ENCODE results near the gene SORCS2. TPM values are rescaled to one million over a fixed set of nuclear protein-coding genes. Genes with fewer than 3 reads are reported as not detected.

The SORCS2 gene
- total RNA-seq, 4 donors from 2014 or later, result 0.48 to 1.8 (median 0.68) TPM; not detected in 1

DNA sequence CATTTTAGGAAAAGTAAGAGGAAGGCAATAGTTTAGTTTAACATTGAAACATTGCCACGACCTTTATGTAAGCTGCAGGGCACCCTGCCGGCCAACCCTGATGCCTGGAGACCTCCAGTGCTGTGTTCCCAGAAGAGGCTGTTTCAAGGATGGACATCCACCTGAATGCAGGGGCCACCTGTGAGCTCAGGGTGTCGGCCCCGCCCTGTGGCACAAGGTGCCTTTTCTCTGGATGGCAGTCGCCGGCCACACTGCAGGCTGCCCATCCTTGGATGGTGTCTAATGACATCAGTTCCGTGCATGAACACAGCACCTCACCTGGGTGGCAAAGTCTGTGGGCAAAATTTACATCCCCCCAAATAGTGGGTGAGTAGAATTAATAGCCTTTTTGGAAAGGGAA is 567.3 kb downstream of the SORCS2 start:
- WGBS, 2 donors (ENCODE audit: low coverage in 1 of 2), result 88% methylated on average over 7 of the region's 7 CpGs; no CpG with 5 or more reads in 1 of the 2 donors
- TF ChIP-seq EP300 (IDR thresholded peaks at IDR 0.05; ENCODE audit: low read depth), result no peak
- TF ChIP-seq, protein P1, sequence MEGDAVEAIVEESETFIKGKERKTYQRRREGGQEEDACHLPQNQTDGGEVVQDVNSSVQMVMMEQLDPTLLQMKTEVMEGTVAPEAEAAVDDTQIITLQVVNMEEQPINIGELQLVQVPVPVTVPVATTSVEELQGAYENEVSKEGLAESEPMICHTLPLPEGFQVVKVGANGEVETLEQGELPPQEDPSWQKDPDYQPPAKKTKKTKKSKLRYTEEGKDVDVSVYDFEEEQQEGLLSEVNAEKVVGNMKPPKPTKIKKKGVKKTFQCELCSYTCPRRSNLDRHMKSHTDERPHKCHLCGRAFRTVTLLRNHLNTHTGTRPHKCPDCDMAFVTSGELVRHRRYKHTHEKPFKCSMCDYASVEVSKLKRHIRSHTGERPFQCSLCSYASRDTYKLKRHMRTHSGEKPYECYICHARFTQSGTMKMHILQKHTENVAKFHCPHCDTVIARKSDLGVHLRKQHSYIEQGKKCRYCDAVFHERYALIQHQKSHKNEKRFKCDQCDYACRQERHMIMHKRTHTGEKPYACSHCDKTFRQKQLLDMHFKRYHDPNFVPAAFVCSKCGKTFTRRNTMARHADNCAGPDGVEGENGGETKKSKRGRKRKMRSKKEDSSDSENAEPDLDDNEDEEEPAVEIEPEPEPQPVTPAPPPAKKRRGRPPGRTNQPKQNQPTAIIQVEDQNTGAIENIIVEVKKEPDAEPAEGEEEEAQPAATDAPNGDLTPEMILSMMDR (IDR thresholded peaks at IDR 0.05), result no peak
- TF ChIP-seq POLR2A (IDR thresholded peaks at IDR 0.05), result no peak
- TF ChIP-seq POLR2AphosphoS5 (IDR thresholded peaks at IDR 0.05), result no peak
- in situ Hi-C loops (cut with MboI; ENCODE audit: low pct_ligation_motif_present in 1 of 4, low pct_unique_long_range_greater_than_20kb in 1 of 4, low sequenced_read_pairs in 3 of 4) (no loop called here), intact Hi-C loops (cut with DNase I; ENCODE audit: low total_unique reads) (loop anchor here (2.0 kb wide), 1 partner anchor 43 kb away; no protein-coding TSS in a partner anchor)
- no peak overlapping the region for H3K4me3 ChIP-seq
- DNase-seq, result no peak
- H3K36me3 ChIP-seq, result peaks cover 0 to 5% (median 0%) of the 10 kb centered on the region in 4 donors
- H3K27ac ChIP-seq, result peak overlapping the region in 2 of 4 donors; percentile 1 to 15
- peaks cover 3 to 15% (median 12%) of the 10 kb centered on the region in 4 donors for H3K4me1 ChIP-seq
- no peaks in the 10 kb centered on the region for H3K27me3 ChIP-seq
- no peaks in the 10 kb centered on the region for H3K9me3 ChIP-seq

DNA sequence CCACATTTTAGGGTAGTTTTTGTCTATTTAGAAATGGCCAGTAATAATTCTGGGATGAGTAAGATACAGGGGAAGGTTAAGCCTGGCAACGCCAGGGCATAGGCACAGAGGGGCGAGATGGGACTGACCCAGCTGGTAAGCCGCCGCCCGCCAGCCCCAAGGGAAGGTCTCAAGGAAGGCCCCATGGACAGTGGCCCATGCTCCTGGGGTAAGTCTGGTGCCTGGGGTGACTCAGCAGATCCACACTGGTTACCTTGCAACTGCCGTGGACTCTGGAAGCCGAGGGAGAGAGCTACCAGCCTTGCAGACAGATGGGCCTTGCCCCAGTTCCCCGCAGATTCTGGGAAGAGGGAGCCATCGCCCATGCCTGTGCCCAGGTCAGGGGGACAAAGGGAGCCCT is 567.9 kb downstream of the SORCS2 start:
- TF ChIP-seq, protein P1 (IDR thresholded peaks at IDR 0.05), result no peak
- TF ChIP-seq POLR2A (IDR thresholded peaks at IDR 0.05), result no peak
- H3K9me3 ChIP-seq, result no peaks in the 10 kb centered on the region
- H3K27ac ChIP-seq, result peak overlapping the region in 1 of 4 donors; percentile 15
- intact Hi-C loops (cut with DNase I; ENCODE audit: low total_unique reads), result loop anchor here (2.0 kb wide), 1 partner anchor 43 kb away; no protein-coding TSS in a partner anchor
- in situ Hi-C loops (cut with MboI; ENCODE audit: low pct_ligation_motif_present in 1 of 4, low pct_unique_long_range_greater_than_20kb in 1 of 4, low sequenced_read_pairs in 3 of 4), result no loop called here
- no peak overlapping the region for H3K4me3 ChIP-seq
- no peaks in the 10 kb centered on the region for H3K27me3 ChIP-seq
- peaks cover 0 to 5% (median 0%) of the 10 kb centered on the region in 4 donors for H3K36me3 ChIP-seq
- 88% methylated on average over 8 of the region's 9 CpGs; no CpG with 5 or more reads in 1 of the 2 donors for WGBS, 2 donors (ENCODE audit: low coverage in 1 of 2)
- peaks cover 3 to 15% (median 12%) of the 10 kb centered on the region in 4 donors for H3K4me1 ChIP-seq
- no peak for DNase-seq

DNA sequence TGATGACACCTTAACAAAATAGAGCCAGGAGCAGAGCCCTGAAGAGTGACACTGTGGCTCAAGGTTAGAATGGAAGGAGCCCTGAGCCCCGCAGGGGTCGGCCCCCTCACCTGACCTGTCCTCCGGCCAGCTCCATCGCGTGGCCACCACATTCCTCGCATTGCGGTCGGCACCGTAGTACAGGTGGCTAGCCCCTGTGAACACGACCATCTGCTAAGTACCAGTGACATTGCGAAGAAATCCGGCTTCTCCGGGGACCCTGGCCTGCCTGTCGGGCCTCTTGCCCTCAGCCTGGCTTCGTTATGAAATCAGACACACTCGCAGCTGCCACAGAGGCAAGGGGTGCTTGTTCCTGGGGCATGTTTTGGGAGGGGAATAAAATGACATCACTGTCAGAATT is 568.4 kb downstream of the SORCS2 start:
- intact Hi-C loops (cut with DNase I; ENCODE audit: low total_unique reads), result loop anchor here (2.0 kb wide), 1 partner anchor 42 kb away; no protein-coding TSS in a partner anchor
- H3K27ac ChIP-seq, result no peak overlapping the region
- no peak for TF ChIP-seq EP300 (IDR thresholded peaks at IDR 0.05; ENCODE audit: low read depth)
- TF ChIP-seq, protein P1 (IDR thresholded peaks at IDR 0.05), result no peak
- TF ChIP-seq POLR2A (IDR thresholded peaks at IDR 0.05), result no peak
- TF ChIP-seq POLR2AphosphoS5 (IDR thresholded peaks at IDR 0.05), result no peak
- peaks cover 3 to 15% (median 12%) of the 10 kb centered on the region in 4 donors for H3K4me1 ChIP-seq
- H3K36me3 ChIP-seq, result peaks cover 0 to 5% (median 0%) of the 10 kb centered on the region in 4 donors
- 86 to 96% methylated on average over 5 to 16 of the region's 16 CpGs for WGBS, 2 donors (ENCODE audit: low coverage in 1 of 2)
- H3K9me3 ChIP-seq, result no peaks in the 10 kb centered on the region
- in situ Hi-C loops (cut with MboI; ENCODE audit: low pct_ligation_motif_present in 1 of 4, low pct_unique_long_range_greater_than_20kb in 1 of 4, low sequenced_read_pairs in 3 of 4), result no loop called here
- no peak overlapping the region for H3K4me3 ChIP-seq
- DNase-seq, result no peak
- H3K27me3 ChIP-seq, result no peaks in the 10 kb centered on the region

DNA sequence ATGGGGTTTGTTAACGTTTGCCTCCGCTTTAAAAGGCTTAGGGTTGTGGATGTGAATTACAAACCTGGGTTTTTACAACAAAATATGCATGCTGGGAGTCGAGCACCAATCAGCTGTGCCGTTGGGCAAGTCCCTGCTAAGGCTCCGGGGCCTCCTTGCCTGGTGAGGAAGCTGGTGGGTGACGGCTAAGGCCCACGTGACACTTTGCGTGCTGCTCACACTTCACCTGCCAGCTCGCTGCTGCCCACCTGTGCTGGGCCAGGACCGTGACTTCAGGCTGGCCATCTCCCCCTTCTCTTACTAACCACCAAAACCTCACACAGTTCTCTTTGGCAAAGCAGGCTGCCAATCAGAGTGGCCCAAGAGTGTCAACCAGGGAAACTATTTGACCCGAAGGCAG is 569.0 kb downstream of the SORCS2 start:
- intact Hi-C loops (cut with DNase I; ENCODE audit: low total_unique reads) (loop anchor here (2.0 kb wide), 1 partner anchor 41 kb away; no protein-coding TSS in a partner anchor), in situ Hi-C loops (cut with MboI; ENCODE audit: low pct_ligation_motif_present in 1 of 4, low pct_unique_long_range_greater_than_20kb in 1 of 4, low sequenced_read_pairs in 3 of 4) (no loop called here)
- no peak for DNase-seq
- Histone ChIP-seq H3K27me3 (no peaks in the 10 kb centered on the region), H3K27ac (no peak overlapping the region), H3K9me3 (no peaks in the 10 kb centered on the region), H3K36me3 (peaks cover 0 to 5% (median 0%) of the 10 kb centered on the region in 4 donors), H3K4me1 (peaks cover 3 to 15% (median 12%) of the 10 kb centered on the region in 4 donors), H3K4me3 (no peak overlapping the region)
- WGBS, 2 donors (ENCODE audit: low coverage in 1 of 2), result 90 to 93% methylated on average over 2 to 11 of the region's 11 CpGs
- TF ChIP-seq POLR2AphosphoS5 (IDR thresholded peaks at IDR 0.05), result no peak
- no peak for TF ChIP-seq EP300 (IDR thresholded peaks at IDR 0.05; ENCODE audit: low read depth)
- TF ChIP-seq, protein P1 (IDR thresholded peaks at IDR 0.05), result no peak
- TF ChIP-seq POLR2A (IDR thresholded peaks at IDR 0.05), result no peak
